HG03103 (cell line): ENCODE results near the gene CKMT2.

Experiments
- ATAC-seq: cut with Tn5 transposase; IDR thresholded peaks from one replicate; pipeline ENCODE4 v1.9.1; 2021; ENCODE audit warnings: low read depth; ENCODE audit not compliant: unreplicated experiment

The CKMT2 gene

GRCh38 chr5:81301271-81302015, 68.3 kb downstream of the CKMT2 start, which contains the start of gene ZCCHC9:
Gene ZCCHC9 (plus strand): TSS chr5:81301587. CDS start chr5:81304758, 3,171 bp downstream.
- ATAC-seq = peak; percentile 94

GRCh38 chr5:81302596-81302995, 69.5 kb downstream of the CKMT2 start:
- ATAC-seq = no peak

- no peak for ATAC-seq
These were observed 70.4 kb downstream of the CKMT2 start for GRCh38 chr5:81303563-81303962.

GRCh38 chr5:81305785-81306184, 72.7 kb downstream of the CKMT2 start:
- no peak for ATAC-seq

GRCh38 chr5:81308836-81309235, 75.7 kb downstream of the CKMT2 start:
- no peak for ATAC-seq

GRCh38 chr5:81310402-81311063, 77.4 kb downstream of the CKMT2 start:
- no peak for ATAC-seq

GRCh38 chr5:81313278-81313677, 80.2 kb downstream of the CKMT2 start:
- ATAC-seq = no peak

- no peak for ATAC-seq
These were observed 80.6 kb downstream of the CKMT2 start for GRCh38 chr5:81313686-81314085.

GRCh38 chr5:81314581-81314980, 81.5 kb downstream of the CKMT2 start:
- ATAC-seq = no peak

GRCh38 chr5:81315336-81315735, 82.2 kb downstream of the CKMT2 start:
- no peak for ATAC-seq

- no peak for ATAC-seq
These were observed 82.7 kb downstream of the CKMT2 start for GRCh38 chr5:81315830-81316229.
